ENCODE data around the gene AJAP1. TPM values are rescaled to one million over a fixed set of nuclear protein-coding genes. Genes with fewer than 3 reads are reported as not detected.

AJAP1 gene
- polyA plus RNA-seq, 4 donors, result 1.0 to 2.6 (median 1.5) TPM

GRCh38 chr1:4697801-4698200, 43.4 kb downstream of the AJAP1 start:
- DNase-seq (ENCODE audit: low read depth in 4 of 4, low spot score in 2 of 4), result no peak

GRCh38 chr1:4698911-4699310, 44.5 kb downstream of the AJAP1 start:
- no peak for DNase-seq (ENCODE audit: low read depth in 4 of 4, low spot score in 2 of 4)

- no peak for DNase-seq (ENCODE audit: low read depth in 4 of 4, low spot score in 2 of 4)
Observed at GRCh38 chr1:4699376-4700301, 45.2 kb downstream of the AJAP1 start.

- no peak for DNase-seq (ENCODE audit: low read depth in 4 of 4, low spot score in 2 of 4)
Observed at GRCh38 chr1:4700801-4701200, 46.4 kb downstream of the AJAP1 start.

- no peak for DNase-seq (ENCODE audit: low read depth in 4 of 4, low spot score in 2 of 4)
Observed at GRCh38 chr1:4701276-4701675, 46.9 kb downstream of the AJAP1 start.

GRCh38 chr1:4702464-4702863, 48.1 kb downstream of the AJAP1 start:
- DNase-seq (ENCODE audit: low read depth in 4 of 4, low spot score in 2 of 4), result no peak

GRCh38 chr1:4702932-4703331, 48.5 kb downstream of the AJAP1 start:
- DNase-seq (ENCODE audit: low read depth in 4 of 4, low spot score in 2 of 4), result peak in 2 of 4 donors; percentile 35 to 46

- DNase-seq (ENCODE audit: low read depth in 4 of 4, low spot score in 2 of 4), result no peak
Observed at GRCh38 chr1:4703646-4704045, 49.2 kb downstream of the AJAP1 start.

GRCh38 chr1:4708840-4709507, 54.6 kb downstream of the AJAP1 start:
- no peak for DNase-seq (ENCODE audit: low read depth in 4 of 4, low spot score in 2 of 4)

GRCh38 chr1:4709641-4710040, 55.2 kb downstream of the AJAP1 start:
- DNase-seq (ENCODE audit: low read depth in 4 of 4, low spot score in 2 of 4), result no peak

GRCh38 chr1:4710592-4711415, 56.4 kb downstream of the AJAP1 start:
- peak in 1 of 4 donors; percentile 39 for DNase-seq (ENCODE audit: low read depth in 4 of 4, low spot score in 2 of 4)

- no peak for DNase-seq (ENCODE audit: low read depth in 4 of 4, low spot score in 2 of 4)
Observed at GRCh38 chr1:4711416-4712275, 57.2 kb downstream of the AJAP1 start.

- DNase-seq (ENCODE audit: low read depth in 4 of 4, low spot score in 2 of 4), result no peak
Observed at GRCh38 chr1:4713669-4714068, 59.3 kb downstream of the AJAP1 start.

GRCh38 chr1:4716406-4716805, 62.0 kb downstream of the AJAP1 start:
- no peak for DNase-seq (ENCODE audit: low read depth in 4 of 4, low spot score in 2 of 4)

GRCh38 chr1:4718071-4718470, 63.7 kb downstream of the AJAP1 start:
- DNase-seq (ENCODE audit: low read depth in 4 of 4, low spot score in 2 of 4), result no peak

GRCh38 chr1:4723106-4723505, 68.7 kb downstream of the AJAP1 start:
- no peak for DNase-seq (ENCODE audit: low read depth in 4 of 4, low spot score in 2 of 4)

- DNase-seq (ENCODE audit: low read depth in 4 of 4, low spot score in 2 of 4), result no peak
Observed at GRCh38 chr1:4724001-4724400, 69.6 kb downstream of the AJAP1 start.

GRCh38 chr1:4724695-4725250, 70.4 kb downstream of the AJAP1 start:
- no peak for DNase-seq (ENCODE audit: low read depth in 4 of 4, low spot score in 2 of 4)

GRCh38 chr1:4725416-4725815, 71.0 kb downstream of the AJAP1 start:
- DNase-seq (ENCODE audit: low read depth in 4 of 4, low spot score in 2 of 4), result no peak
